Stimulated activated CD8-positive, alpha-beta memory T cell treated with anti-CD3 and anti-CD28 coated beads, Interleukin-12 subunit alpha, Interleukin-12 subunit beta, amount 100 ng/mL, for 4 hours (primary cell): Measurements from ENCODE around the gene CHGA.

ENCODE experiments used
- DNase-seq: peaks from one replicate; pipeline ENCODE4 v3.0.0-alpha.2; 2020; ENCODE audit warnings: low read depth

CHGA gene

GRCh38 chr14:92905667-92906066, 17.3 kb upstream of the CHGA start:
- DNase-seq = no peak

DNA sequence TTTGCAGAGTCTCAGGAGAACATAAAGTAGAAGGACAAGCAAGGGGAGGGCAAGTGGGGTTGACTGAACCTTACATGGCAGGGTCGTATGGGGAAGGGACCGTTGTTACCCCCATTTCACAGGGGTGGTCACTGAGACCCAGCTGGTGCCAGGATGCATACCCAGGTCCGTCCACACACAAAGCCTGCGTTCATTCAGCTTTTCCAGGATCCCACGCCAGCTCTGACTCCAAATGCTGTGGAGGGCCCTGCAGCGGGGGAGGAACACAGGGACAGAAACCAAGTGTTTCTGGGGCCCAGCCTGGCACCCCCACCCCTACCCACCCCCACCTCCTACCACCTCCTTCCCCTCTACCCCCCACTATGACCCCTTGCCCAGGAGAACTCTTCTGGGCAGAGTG, 16.5 kb upstream of the CHGA start:
- DNase-seq = no peak

GRCh38 chr14:92906823-92907222, 16.1 kb upstream of the CHGA start:
- DNase-seq = no peak

DNA sequence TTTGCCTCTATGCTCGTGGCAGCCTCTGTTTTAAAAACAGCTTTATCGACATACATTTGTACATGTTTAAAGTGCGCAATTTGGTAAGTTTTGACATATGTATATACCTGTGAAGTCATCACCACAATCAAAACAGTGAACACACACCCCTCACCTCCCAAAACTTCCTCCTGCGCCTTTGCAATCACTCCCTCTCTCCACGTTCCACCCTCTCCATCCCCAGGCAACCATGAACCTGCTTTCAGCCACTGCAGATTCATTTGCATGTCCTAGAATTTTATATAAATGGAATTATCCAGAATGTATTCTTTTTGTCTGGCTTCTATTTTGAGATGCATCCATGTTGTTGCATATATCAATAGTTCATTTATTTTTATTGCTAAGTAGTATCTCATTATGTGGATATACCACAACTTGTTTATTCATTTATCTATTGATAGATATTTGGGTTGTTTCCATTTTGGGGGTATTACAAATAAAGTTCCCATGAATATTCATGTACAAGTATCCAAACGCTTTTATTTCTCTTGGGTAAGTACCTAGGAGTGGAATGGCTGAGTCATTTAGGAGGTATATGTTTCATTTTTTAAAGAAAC, 15.5 kb upstream of the CHGA start:
- DNase-seq = no peak

GRCh38 chr14:92914087-92914656, 8.8 kb upstream of the CHGA start:
- DNase-seq = no peak

GRCh38 chr14:92916201-92916600, 6.7 kb upstream of the CHGA start:
- no peak for DNase-seq

DNA sequence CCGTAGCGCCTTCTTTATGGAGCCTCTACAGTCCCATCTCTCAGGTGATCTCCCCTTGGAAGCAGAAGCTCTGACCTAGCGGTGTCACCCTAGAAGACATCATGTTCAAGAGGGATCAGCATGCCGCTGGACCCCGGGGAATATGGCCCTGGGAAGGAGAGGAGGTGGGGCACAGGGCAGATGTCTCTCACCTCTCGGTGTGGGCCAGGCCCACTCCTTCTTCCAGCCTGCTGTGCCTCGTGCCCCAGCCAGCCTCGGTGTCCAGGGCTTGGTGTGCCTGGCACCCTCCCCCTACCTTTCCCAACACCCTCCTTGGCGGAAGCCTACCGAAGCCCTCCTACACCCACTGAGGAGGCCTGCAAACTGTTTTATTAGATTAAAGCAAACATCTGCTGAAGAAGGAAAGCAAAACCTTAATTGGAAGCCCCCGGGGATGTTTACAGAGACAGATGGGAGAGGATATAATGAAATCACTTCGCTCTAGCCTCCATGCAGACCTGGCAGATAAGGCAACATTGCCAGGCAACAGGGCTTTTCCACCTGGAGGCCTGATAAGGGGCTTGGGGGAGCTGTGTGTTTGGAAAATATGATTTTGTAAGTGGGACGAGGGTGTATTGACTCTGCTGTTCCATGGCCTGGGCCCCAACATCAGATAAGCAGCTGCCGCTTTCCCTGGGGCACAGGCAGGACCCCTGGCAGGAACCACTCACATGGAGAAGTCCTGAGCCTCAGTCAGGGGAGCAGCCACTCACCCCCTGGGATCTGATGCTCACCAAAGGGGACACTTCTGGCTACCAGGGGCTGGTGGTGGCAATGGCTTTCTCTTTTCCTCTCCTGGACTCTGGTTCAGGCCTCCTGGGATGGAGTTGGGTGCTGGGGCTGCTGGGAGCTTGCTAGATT, 5.7 kb upstream of the CHGA start:
- DNase-seq = no peak

DNA sequence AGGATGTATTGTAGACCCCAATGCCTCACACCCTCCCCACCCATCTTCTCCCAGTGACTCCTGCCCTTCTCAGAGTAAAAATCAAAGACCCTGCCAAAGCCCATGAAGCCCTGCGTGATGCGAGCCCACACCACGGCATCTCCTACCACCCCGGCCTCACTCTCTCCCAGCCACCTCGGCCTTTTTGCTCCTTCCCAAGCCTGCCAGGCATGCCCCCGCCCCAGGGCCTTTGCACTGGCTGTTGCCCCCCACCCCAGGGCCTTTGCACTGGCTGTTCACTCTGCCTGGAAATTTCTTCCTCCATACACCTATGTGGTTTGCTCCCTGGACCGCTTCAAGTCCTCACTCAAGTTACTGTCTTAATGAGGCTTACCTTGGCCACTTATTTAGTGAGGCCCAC, 5.0 kb upstream of the CHGA start:
- no peak for DNase-seq

DNA sequence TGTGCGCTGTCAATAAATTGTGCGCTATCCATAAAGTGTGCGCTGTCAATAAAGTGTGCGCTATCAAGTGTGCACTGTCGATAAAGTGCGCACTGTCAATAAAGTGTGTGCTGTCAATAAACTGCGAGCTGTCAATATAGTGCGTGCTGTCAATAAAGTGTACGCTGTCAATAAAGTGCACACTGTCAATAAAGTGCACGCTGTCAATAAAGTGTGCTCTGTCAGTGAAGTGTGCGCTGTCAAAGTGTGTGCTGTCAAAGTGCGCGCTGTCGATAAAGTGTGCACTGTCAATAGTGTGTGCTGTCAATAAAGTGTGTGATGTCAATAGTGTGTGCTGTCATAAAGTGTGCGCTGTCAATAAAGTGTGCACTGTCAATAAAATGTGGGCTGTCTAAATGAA, 2.9 kb upstream of the CHGA start:
- no peak for DNase-seq

- DNase-seq = no peak
These were observed 705 bp upstream of the CHGA start for GRCh38 chr14:92922155-92922735.

DNA sequence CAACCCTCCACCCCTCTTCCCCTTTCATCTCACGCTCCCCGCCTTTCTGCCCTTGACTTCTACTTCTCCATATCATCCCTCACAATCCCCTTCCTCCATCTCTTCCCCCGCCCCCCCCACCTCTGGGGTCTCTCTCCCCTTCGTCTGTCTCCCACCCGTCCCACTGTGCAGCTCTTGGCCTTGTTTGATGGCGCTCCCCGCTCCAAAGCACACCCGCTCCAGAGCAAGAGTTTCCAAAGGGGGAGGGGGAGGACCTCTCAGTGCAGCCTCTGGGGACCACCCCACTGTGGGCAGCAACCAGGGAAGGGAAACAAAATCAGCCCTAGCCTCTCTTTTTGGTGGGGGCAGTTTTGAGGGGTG, 774 bp downstream of the CHGA start:
- DNase-seq = no peak

GRCh38 chr14:92924247-92924646, 1.3 kb downstream of the CHGA start:
- DNase-seq = no peak

GRCh38 chr14:92925446-92925845, 2.5 kb downstream of the CHGA start:
- no peak for DNase-seq

DNA sequence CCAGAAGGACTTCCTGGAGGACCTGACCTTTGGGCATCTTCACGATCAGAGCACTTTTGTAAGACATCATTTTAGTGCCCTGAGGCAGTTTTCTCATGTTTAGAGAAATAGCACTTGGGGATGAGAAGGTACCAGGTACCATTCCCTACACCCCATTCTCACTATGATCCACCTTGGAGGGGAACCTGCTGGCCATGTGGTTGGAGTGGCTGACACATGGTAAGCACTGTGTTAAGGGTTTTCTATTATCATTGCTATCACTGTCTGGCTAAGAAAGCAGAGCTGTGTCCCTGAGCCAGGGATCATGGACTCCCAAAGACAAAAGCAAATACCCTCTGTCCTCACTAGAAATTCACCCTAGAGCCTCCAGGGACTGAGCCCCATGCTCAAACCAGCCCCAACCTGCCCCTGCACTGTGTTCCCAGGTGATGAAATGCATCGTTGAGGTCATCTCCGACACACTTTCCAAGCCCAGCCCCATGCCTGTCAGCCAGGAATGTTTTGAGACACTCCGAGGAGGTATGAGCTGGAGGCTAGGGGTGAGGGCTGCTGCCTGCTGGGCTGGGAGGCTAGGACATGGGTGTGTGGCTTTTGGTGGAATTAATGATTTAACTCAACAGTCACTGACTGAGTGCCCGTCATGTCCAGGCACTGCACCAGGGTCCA, 3.4 kb downstream of the CHGA start:
- DNase-seq = no peak

- no peak for DNase-seq
These were observed 4.0 kb downstream of the CHGA start for GRCh38 chr14:92926931-92927330.

- DNase-seq = no peak
These were observed 4.7 kb downstream of the CHGA start for GRCh38 chr14:92927349-92928257.

GRCh38 chr14:92928258-92928629, 5.3 kb downstream of the CHGA start:
- DNase-seq = no peak

DNA sequence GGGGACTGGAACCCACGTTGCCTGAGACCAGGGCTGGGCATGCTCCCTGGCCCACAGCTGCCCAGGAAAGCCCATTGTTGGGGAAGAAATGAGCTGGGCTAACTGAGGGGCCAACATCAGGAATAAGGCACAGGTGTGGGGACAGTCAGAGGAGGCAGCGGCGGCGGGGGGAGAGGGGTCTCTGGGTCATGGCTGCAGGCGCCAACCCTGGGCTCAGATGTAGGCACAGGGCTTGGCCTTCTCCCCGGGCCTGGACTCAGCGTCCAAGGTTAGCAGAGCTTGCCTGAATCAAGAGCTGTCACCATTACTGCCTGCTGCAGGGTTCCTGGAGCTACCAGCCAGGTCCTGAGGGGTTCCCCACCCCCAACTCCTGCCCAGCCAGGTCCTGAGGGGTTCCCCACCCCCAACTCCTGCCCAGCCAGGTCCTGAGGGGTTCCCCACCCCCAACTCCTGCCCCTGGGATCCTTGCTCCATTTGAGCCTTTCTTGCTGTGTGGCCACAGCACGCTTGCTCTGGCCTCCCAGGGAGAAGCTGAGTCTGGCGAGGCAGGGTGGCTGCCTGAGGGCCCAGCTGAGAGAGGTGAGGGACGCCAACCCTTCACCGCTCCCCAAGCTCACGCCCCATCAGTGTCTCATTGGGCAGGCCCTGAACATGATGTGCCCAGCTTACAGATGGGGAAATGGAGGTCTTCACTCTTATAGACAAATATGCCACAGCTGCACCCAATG, 6.2 kb downstream of the CHGA start:
- no peak for DNase-seq

DNA sequence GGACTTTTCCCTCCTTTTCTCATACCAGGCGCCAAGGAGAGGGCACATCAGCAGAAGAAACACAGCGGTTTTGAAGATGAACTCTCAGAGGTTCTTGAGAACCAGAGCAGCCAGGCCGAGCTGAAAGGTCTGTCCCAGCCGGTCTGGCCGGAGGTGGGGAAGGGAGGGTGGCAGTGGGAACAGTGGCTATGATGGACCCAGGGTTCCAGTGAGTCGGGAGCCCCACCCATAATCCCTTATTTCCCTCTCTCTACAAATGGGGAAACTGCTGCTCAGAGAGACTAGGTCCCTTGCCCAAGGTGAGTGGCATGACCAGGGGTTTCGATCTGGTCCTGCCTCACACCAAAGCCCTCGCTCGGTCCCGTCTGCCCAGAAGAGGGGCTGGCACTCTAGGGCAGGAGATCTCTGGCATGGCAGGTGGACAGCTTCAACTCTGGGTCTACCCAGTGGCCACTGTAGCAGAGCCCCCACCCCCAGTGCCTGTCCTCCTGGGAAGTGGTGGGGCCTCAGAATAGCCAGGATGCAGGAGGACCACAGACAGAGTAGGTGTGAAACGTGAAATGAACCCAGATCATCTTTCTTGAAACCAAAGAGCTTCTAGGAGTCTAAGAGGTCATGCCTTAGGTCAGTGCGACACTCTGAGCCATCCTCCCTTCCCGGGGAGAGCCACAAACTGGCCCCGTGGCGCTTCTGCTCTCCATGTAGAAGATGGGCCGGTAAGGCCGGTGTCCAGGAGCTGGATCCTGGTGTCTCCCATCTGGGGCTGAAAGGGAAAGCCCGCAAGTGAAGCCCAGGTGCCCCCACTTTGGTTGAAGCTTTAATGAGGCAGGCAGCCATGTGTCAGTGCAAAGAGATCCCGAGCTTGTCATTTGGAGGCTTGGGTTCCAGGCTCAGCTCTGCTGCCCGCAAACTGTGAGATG, 7.0 kb downstream of the CHGA start:
- no peak for DNase-seq
